Muscle of arm (tissue), 12 donors: ENCODE data around the gene SLC10A2. TPM values are rescaled to one million over a fixed set of nuclear protein-coding genes. Genes with fewer than 3 reads are reported as not detected.

Experiments used
- polyA plus RNA-seq, 12 donors: library from polyadenylated mRNA; unstranded; fragments of 120-200 nt; gene quantifications; one replicate each; pipeline ENCODE4 v1.2.1, GENCODE V29; 2013; ENCODE audit not compliant: insufficient read length in 12 of 12

Gene SLC10A2
- polyA plus RNA-seq, 12 donors = not detected

Other genes with a start within 250 kb of the SLC10A2 start
- 10 to 100 TPM in 11 of 12 donors, not detected in 1; 32.5 to 89.5 (median 43.2) TPM for gene ERCC5, start 220.4 kb downstream of the SLC10A2 start, polyA plus RNA-seq